Endothelial cell of umbilical vein (primary cell): ENCODE measurements around the gene DLL1. TPM values are rescaled to one million over a fixed set of nuclear protein-coding genes. Genes with fewer than 3 reads are reported as not detected.

Experiments
- BruUV-seq: library from RNA; stranded (reverse); fragments of 400-500 nt; replicated peaks from 2 replicates; lab custom pipeline; 2021; lab: Mats Ljungman, UMichigan
- CTCF ChIA-PET: fragments of 300-600, 350-600 bp; sonication (Branson Sonifier 250); formaldehyde crosslinking; loops from one replicate; lab custom pipeline; 2021; ENCODE audit warnings: antibody characterized with exemption, inconsistent platforms; lab: Charles Lee
- POLR2A ChIA-PET: fragments of 300-600, 350-600 bp; sonication (Branson Sonifier 250); formaldehyde crosslinking; loops from one replicate; lab custom pipeline; 2021; ENCODE audit warnings: antibody characterized with exemption, inconsistent platforms; lab: Charles Lee
- DNase-seq: peaks from one replicate; pipeline ENCODE4 v3.0.0-alpha.2; 2011; ENCODE audit warnings: low read depth, low spot score
- FAIRE-seq: peaks from 2 replicates; lab custom pipeline; 2011; peaks lifted over from hg19 to GRCh38; lab: Jason Lieb, UNC
- H2AFZ ChIP-seq: 2 replicates; pipeline ENCODE4 v1.6.0; 2012; ENCODE audit warnings: low read depth, low read length, control low read depth, inconsistent platforms
- H3K27ac ChIP-seq: 2 replicates; pipeline ENCODE4 v1.5.1; 2011; ENCODE audit warnings: low read depth, mild to moderate bottlenecking, control low read depth, low read length, moderate library complexity; ENCODE audit not compliant: insufficient read depth
- H3K27me3 ChIP-seq, 2 experiments: 2 replicates each; pipeline versions ENCODE4 v1.6.0 to v1.6.1; 2011; ENCODE audit warnings: low read length in 2 of 2, mixed read lengths in 1 of 2; ENCODE audit not compliant: control insufficient read depth in 2 of 2, insufficient read depth in 2 of 2
- H3K36me3 ChIP-seq, 2 experiments: 2 replicates in 1 of 2; 3 replicates in 1 of 2; pipeline ENCODE4 v1.5.1; 2011; ENCODE audit warnings: low read length in 2 of 2, mild to moderate bottlenecking in 1 of 2, moderate library complexity in 1 of 2; ENCODE audit not compliant: control insufficient read depth in 2 of 2, insufficient read depth in 2 of 2; ENCODE audit errors: extremely low read depth in 1 of 2
- H3K4me1 ChIP-seq: 3 replicates; pipeline ENCODE4 v1.5.1; 2011; ENCODE audit warnings: mild to moderate bottlenecking, low read length; ENCODE audit not compliant: control insufficient read depth, insufficient read depth; ENCODE audit errors: extremely low read depth
- H3K4me2 ChIP-seq: 2 replicates; pipeline ENCODE4 v1.6.1; 2011; ENCODE audit warnings: low read length, control low read depth, mixed read lengths; ENCODE audit not compliant: insufficient read depth
- H3K4me3 ChIP-seq, 3 experiments: fragments of 200-600 bp in 1 of 3; sonication (generic), shearing (Covaris generic) in 1 of 3; replicated peaks in 1 of 3; 2 replicates each; pipeline ENCODE4 v1.5.1; 2011 to 2016; ENCODE audit warnings: control low read depth in 3 of 3, low read length in 3 of 3, mild to moderate bottlenecking in 2 of 3, inconsistent platforms in 1 of 3, low read depth in 1 of 3, moderate library complexity in 1 of 3; ENCODE audit not compliant: insufficient read depth in 1 of 3
- H3K79me2 ChIP-seq: 2 replicates; pipeline ENCODE4 v1.6.0; 2012; ENCODE audit warnings: low read length, inconsistent platforms; ENCODE audit not compliant: control insufficient read depth, insufficient read depth
- H3K9ac ChIP-seq: replicated peaks from 2 replicates; pipeline ENCODE3; 2011; ENCODE audit warnings: low read length, control low read depth; ENCODE audit not compliant: insufficient read depth; ENCODE audit errors: extremely low read depth
- H3K9me1 ChIP-seq: replicated peaks from 3 replicates; pipeline ENCODE4 v1.6.0; 2011; ENCODE audit warnings: mild to moderate bottlenecking, low read length; ENCODE audit not compliant: control insufficient read depth, insufficient read depth; ENCODE audit errors: extremely low read depth
- H3K9me3 ChIP-seq: replicated peaks from 2 replicates; pipeline ENCODE4 v1.5.1; 2012; ENCODE audit warnings: low read length, inconsistent platforms; ENCODE audit not compliant: control insufficient read depth, insufficient read depth
- H4K20me1 ChIP-seq: replicated peaks from 2 replicates; pipeline ENCODE3; 2011; ENCODE audit warnings: mild to moderate bottlenecking, low read length; ENCODE audit not compliant: control insufficient read depth, insufficient read depth; ENCODE audit errors: extremely low read depth
- CTCF ChIP-seq, 2 donors: IDR thresholded peaks; 1 replicate in 1 of 2; 2 replicates in 1 of 2; pipeline ENCODE4 v1.5.1; 2011; ENCODE audit warnings: low read length in 2 of 2, mild to moderate bottlenecking in 2 of 2, moderate library complexity in 2 of 2, control low read depth in 1 of 2, inconsistent platforms in 1 of 2, low read depth in 1 of 2; ENCODE audit not compliant: insufficient read depth in 1 of 2; ENCODE audit errors: extremely low read depth in 1 of 2
- GATA2 ChIP-seq: IDR thresholded peaks from 2 replicates; pipeline ENCODE4 v1.7.0; 2011; ENCODE audit warnings: low read depth, mild to moderate bottlenecking, moderate library complexity, mixed read lengths, low read length; ENCODE audit not compliant: insufficient read length, insufficient read depth
- POLR2A ChIP-seq: IDR thresholded peaks from 2 replicates; pipeline ENCODE4 v1.6.1; 2012; ENCODE audit warnings: low read depth, mild to moderate bottlenecking, control low read depth, low read length
- POLR2AphosphoS5 ChIP-seq: IDR thresholded peaks from 2 replicates; pipeline ENCODE4 v1.6.1; 2012; ENCODE audit warnings: low read depth, mild to moderate bottlenecking, control low read depth, low read length, moderate library complexity; ENCODE audit not compliant: insufficient read depth
- dilution Hi-C: fragments of 300-500 bp; cut with MboI; formaldehyde crosslinking; loops from one replicate; pipeline ENCODE4 v1.15.0; 2019; ENCODE audit warnings: low sequenced_read_pairs; ENCODE audit not compliant: extremely low pct_ligation_motif_present
- intact Hi-C: fragments of 100-400 bp; cut with micrococcal nuclease; formaldehyde crosslinking; loops from one replicate; pipeline ENCODE4 v1.10.0; 2022
- polyA plus RNA-seq, 4 experiments: library from polyadenylated mRNA; depleted of rRNA in 3 of 4; stranded (reverse) in 3 of 4; unstranded in 1 of 4; fragments of >200 nt; gene quantifications; 2 replicates each; pipeline versions ENCODE4 v1.2.1 to v1.2.3, GENCODE V29; 2011 to 2012; ENCODE audit warnings: missing spikeins in 1 of 4
- total RNA-seq: library from RNA; stranded (reverse); gene quantifications from 2 replicates; pipeline ENCODE4 v1.2.3, GENCODE V29; 2021
- TF ChIP-seq, protein P1 (sequence below): IDR thresholded peaks from 2 replicates; pipeline ENCODE4 v1.6.1; 2011; ENCODE audit not compliant: insufficient read depth, insufficient read length

DLL1 gene
- total and polyA plus RNA-seq, 2 donors (not counting 3 experiments of a cell fraction or from before 2014, with no cell fraction given), result 1.4 to 2.3 TPM

GRCh38 chr6:170269846-170270541, 20.9 kb downstream of the DLL1 start:
- intact Hi-C loops (no loop called here), dilution Hi-C loops (no loop called here)
- Histone ChIP-seq H3K27me3 (peaks cover 2 to 9% of the 10 kb centered on the region in 2 experiments), H3K9me3 (no peaks in the 10 kb centered on the region), H3K36me3 (no peaks in the 10 kb centered on the region), H4K20me1 (no peaks in the 10 kb centered on the region), H3K4me2 (no peak overlapping the region), H3K4me3 (no peak overlapping the region), H3K27ac (no peak overlapping the region), H3K79me2 (no peaks in the 10 kb centered on the region), H3K4me1 (no peaks in the 10 kb centered on the region), H2AFZ (no peak overlapping the region), H3K9me1 (no peaks in the 10 kb centered on the region), H3K9ac (no peak overlapping the region)
- BruUV-seq, result no TSS peak
- POLR2A ChIA-PET, result no interaction called here
- no peak for DNase-seq
- no peak for TF ChIP-seq CTCF (IDR thresholded peaks at IDR 0.05; ENCODE audit: extremely low read depth in 1 of 2, insufficient read depth in 1 of 2, low read depth in 1 of 2, low read length in 2 of 2)
- TF ChIP-seq POLR2AphosphoS5, result no peak
- no peak for TF ChIP-seq POLR2A
- TF ChIP-seq GATA2, result no peak
- TF ChIP-seq, protein P1, sequence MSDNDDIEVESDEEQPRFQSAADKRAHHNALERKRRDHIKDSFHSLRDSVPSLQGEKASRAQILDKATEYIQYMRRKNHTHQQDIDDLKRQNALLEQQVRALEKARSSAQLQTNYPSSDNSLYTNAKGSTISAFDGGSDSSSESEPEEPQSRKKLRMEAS, result no peak
- no peak for FAIRE-seq
- CTCF ChIA-PET, result interaction anchor here (1.2 kb wide), 1 partner anchor 248 kb away, joined by 3 read pairs; no protein-coding TSS in a partner anchor
